Measurements from ENCODE around the gene ZFP69B. TPM values are rescaled to one million over a fixed set of nuclear protein-coding genes. Genes with fewer than 3 reads are reported as not detected.

Gene ZFP69B
- polyA plus RNA-seq, 1 of the 3 experiments (the other 2 are of a cell fraction): 1.7 TPM

DNA sequence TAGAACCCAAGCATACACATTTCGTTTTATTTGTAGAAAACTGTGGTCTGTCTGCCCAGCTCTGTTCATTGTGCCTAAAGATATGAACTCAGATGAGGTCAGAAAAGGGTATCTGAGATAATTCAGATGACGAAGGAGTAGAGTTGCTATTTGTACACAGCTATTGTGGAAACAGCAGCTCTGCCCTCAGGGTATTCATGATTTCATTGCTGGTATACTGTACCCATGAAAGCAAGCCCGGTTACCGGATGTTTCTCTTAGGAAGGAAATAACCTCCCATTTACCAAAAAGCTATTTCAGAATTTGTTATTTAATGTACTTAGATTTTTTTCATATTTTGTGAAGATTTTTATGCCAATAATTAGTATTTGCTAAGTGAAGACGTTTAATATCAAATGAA lies 39.0 kb upstream of the ZFP69B start:
- Histone ChIP-seq H3K27ac (ENCODE audit: low read depth in 2 of 2, low read length in 1 of 2) (peak overlapping the region in 1 of 2 experiments; percentile 72; a peak in 2 of 4 replicates), H3K4me3 (ENCODE audit: low read depth in 2 of 2, low read length in 1 of 2) (no peak overlapping the region), H3K27me3 (ENCODE audit: insufficient read depth) (no peaks in the 10 kb centered on the region), H3K79me2 (ENCODE audit: insufficient read depth) (no peaks in the 10 kb centered on the region; the same call in 1 of the 2 replicates), H3K9ac (no peak overlapping the region), H2AFZ (ENCODE audit: low read depth) (no peak overlapping the region), H3K4me2 (no peak overlapping the region), H3K9me2 (no peaks in the 10 kb centered on the region), H3K4me1 (ENCODE audit: control insufficient read depth in 1 of 2, insufficient read depth in 2 of 2, low read depth in 1 of 2, low read length in 1 of 2) (no peaks in the 10 kb centered on the region; a peak in 1 of 4 replicates), H3F3A (replicated peaks; ENCODE audit: insufficient read depth) (no peaks in the 10 kb centered on the region), H3K36me3 (replicated peaks in 1 of 2; ENCODE audit: control insufficient read depth in 1 of 2, insufficient read depth in 2 of 2, low read length in 1 of 2) (peaks cover 4 to 29% of the 10 kb centered on the region in 2 experiments), H4K20me1 (ENCODE audit: insufficient read depth) (no peaks in the 10 kb centered on the region), H3K9me3 (no peaks in the 10 kb centered on the region)
- ChIA-PET CTCF (interaction anchor here (0.8 to 3.8 kb wide), 6 partner anchors 16 to 267 kb away, joined by 3 to 21 read pairs (median 5); no protein-coding TSS in a partner anchor), POLR2A (no interaction called here)
- TF ChIP-seq GATA2 (CRISPR knock-in tag; IDR thresholded peaks at IDR 0.05) (peak; percentile 46), MXI1 (IDR thresholded peaks at IDR 0.05; ENCODE audit: low read depth, low read length) (no peak), TAF1 (IDR thresholded peaks at IDR 0.05; ENCODE audit: borderline replicate concordance, low read depth, low read length) (no peak), FOXJ3 (CRISPR knock-in tag; IDR thresholded peaks at IDR 0.05) (no peak)
- 70% methylated on average over 5 of the region's 5 CpGs for WGBS (ENCODE audit: low lambda C conversion rate)
- DNase-seq: peak; percentile 70

DNA sequence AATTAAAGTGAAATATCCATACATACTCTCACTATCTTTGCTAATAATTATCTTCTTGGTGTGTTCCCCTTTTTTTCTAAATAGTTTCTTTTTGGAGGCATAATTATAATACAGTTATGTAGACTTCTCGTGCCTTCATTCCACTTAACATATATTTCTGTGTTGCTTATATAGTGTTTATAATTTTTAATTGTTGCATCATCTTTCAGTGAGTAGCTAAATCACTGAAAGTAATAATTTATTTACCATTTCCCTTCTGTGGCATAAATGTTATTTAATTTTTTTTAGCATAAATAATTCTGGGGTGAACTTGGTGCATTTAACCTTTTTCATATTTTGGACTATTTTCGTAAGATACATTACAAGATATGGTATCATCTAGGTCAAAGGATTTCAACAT lies 38.4 kb upstream of the ZFP69B start:
- no peak for TF ChIP-seq RAD21 (IDR thresholded peaks at IDR 0.05; ENCODE audit: low read length)
- no peak for TF ChIP-seq MEF2A (IDR thresholded peaks at IDR 0.05; ENCODE audit: borderline replicate concordance, low read depth)
- TF ChIP-seq TAF1 (IDR thresholded peaks at IDR 0.05; ENCODE audit: borderline replicate concordance, low read depth, low read length): no peak
- no peak for TF ChIP-seq FOXM1 (IDR thresholded peaks at IDR 0.05; ENCODE audit: low read depth)
- no peak for TF ChIP-seq RFX5 (IDR thresholded peaks at IDR 0.05; ENCODE audit: low read length)
- TF ChIP-seq, protein P1, sequence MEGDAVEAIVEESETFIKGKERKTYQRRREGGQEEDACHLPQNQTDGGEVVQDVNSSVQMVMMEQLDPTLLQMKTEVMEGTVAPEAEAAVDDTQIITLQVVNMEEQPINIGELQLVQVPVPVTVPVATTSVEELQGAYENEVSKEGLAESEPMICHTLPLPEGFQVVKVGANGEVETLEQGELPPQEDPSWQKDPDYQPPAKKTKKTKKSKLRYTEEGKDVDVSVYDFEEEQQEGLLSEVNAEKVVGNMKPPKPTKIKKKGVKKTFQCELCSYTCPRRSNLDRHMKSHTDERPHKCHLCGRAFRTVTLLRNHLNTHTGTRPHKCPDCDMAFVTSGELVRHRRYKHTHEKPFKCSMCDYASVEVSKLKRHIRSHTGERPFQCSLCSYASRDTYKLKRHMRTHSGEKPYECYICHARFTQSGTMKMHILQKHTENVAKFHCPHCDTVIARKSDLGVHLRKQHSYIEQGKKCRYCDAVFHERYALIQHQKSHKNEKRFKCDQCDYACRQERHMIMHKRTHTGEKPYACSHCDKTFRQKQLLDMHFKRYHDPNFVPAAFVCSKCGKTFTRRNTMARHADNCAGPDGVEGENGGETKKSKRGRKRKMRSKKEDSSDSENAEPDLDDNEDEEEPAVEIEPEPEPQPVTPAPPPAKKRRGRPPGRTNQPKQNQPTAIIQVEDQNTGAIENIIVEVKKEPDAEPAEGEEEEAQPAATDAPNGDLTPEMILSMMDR (IDR thresholded peaks at IDR 0.05): no peak
- TF ChIP-seq EP300 (IDR thresholded peaks at IDR 0.05; ENCODE audit: borderline replicate concordance in 1 of 2, low read depth in 1 of 2, low read length in 1 of 2): no peak
- TF ChIP-seq EZH2phosphoT487 (IDR thresholded peaks at IDR 0.05; ENCODE audit: borderline replicate concordance, low read depth): no peak
- no peak for TF ChIP-seq ELF1 (IDR thresholded peaks at IDR 0.05)
- Histone ChIP-seq H3K4me2 (no peak overlapping the region), H3K9me3 (no peaks in the 10 kb centered on the region), H2AFZ (ENCODE audit: low read depth) (no peak overlapping the region), H4K20me1 (ENCODE audit: insufficient read depth) (no peaks in the 10 kb centered on the region), H3F3A (replicated peaks; ENCODE audit: insufficient read depth) (no peaks in the 10 kb centered on the region), H3K27ac (ENCODE audit: low read depth in 2 of 2, low read length in 1 of 2) (peak overlapping the region in 1 of 2 experiments; percentile 72; a peak in 2 of 4 replicates), H3K9me2 (no peaks in the 10 kb centered on the region), H3K4me3 (ENCODE audit: low read depth in 2 of 2, low read length in 1 of 2) (no peak overlapping the region), H3K4me1 (ENCODE audit: control insufficient read depth in 1 of 2, insufficient read depth in 2 of 2, low read depth in 1 of 2, low read length in 1 of 2) (no peaks in the 10 kb centered on the region; a peak in 1 of 4 replicates), H3K27me3 (ENCODE audit: insufficient read depth) (no peaks in the 10 kb centered on the region), H3K9ac (no peak overlapping the region), H3K36me3 (replicated peaks in 1 of 2; ENCODE audit: control insufficient read depth in 1 of 2, insufficient read depth in 2 of 2, low read length in 1 of 2) (peaks cover 9 to 35% of the 10 kb centered on the region in 2 experiments), H3K79me2 (ENCODE audit: insufficient read depth) (no peaks in the 10 kb centered on the region; the same call in 1 of the 2 replicates)
- 100% methylated on average over 2 of the region's 2 CpGs for WGBS (ENCODE audit: low lambda C conversion rate)
- POLR2A ChIA-PET: no interaction called here
- no peak for DNase-seq
- CTCF ChIA-PET: interaction anchor here (0.8 to 3.8 kb wide), 6 partner anchors 16 to 268 kb away, joined by 3 to 21 read pairs (median 5); no protein-coding TSS in a partner anchor

Measured in SK-N-SH (cell line).